Nephron progenitor cell (in vitro differentiated cells): ENCODE data around the gene PRKCZ.
A peak's percentile ranks its signal among the peaks of the same experiment; 100 is the strongest.

Experiments
- DNase-seq: peaks from one replicate; pipeline ENCODE4 v3.0.0; 2021
- H3K27ac Mint-ChIP-seq: 2 replicates; pipeline ENCODE4 v1.8.0; 2021; ENCODE audit warnings: mild to moderate bottlenecking, moderate library complexity, mixed read lengths
- H3K27me3 Mint-ChIP-seq: 2 replicates; pipeline ENCODE4 v1.8.0; 2021; ENCODE audit warnings: mild to moderate bottlenecking, low read depth, mixed read lengths; ENCODE audit not compliant: poor library complexity
- H3K36me3 Mint-ChIP-seq: 2 replicates; pipeline ENCODE4 v1.8.0; 2021; ENCODE audit warnings: low read depth, mixed read lengths
- H3K4me1 Mint-ChIP-seq: 2 replicates; pipeline ENCODE4 v1.8.0; 2021; ENCODE audit warnings: mixed read lengths
- H3K4me3 Mint-ChIP-seq: 2 replicates; pipeline ENCODE4 v1.8.0; 2021; ENCODE audit warnings: mild to moderate bottlenecking, moderate library complexity, mixed read lengths
- H3K9me3 Mint-ChIP-seq: 2 replicates; pipeline ENCODE4 v1.8.0; 2021; ENCODE audit warnings: mild to moderate bottlenecking, moderate library complexity, mixed read lengths
- CTCF ChIP-seq: fragments of 200-600 bp; sonication (generic); IDR thresholded peaks from 2 replicates; pipeline ENCODE4 v1.5.0; 2021; ENCODE audit warnings: antibody characterized with exemption

PRKCZ gene

GRCh38 chr1:2185880-2186855 is 136.0 kb downstream of the PRKCZ start:
- no peaks in the 10 kb centered on the region for H3K9me3 Mint-ChIP-seq
- H3K27me3 Mint-ChIP-seq = no peaks in the 10 kb centered on the region
- H3K4me1 Mint-ChIP-seq = peaks cover 30% of the 10 kb centered on the region
- no peak for TF ChIP-seq CTCF
- peaks cover 20% of the 10 kb centered on the region for H3K36me3 Mint-ChIP-seq
- H3K4me3 Mint-ChIP-seq = no peak overlapping the region
- H3K27ac Mint-ChIP-seq = peak overlapping the region; percentile 81
- DNase-seq = no peak

- Mint-ChIP-seq H3K4me3 (no peak overlapping the region), H3K36me3 (peaks cover 20% of the 10 kb centered on the region), H3K9me3 (no peaks in the 10 kb centered on the region), H3K4me1 (peaks cover 35% of the 10 kb centered on the region), H3K27ac (peak overlapping the region; percentile 81), H3K27me3 (no peaks in the 10 kb centered on the region)
- TF ChIP-seq CTCF = no peak
- DNase-seq = no peak
These were observed 136.7 kb downstream of the PRKCZ start for GRCh38 chr1:2186901-2187300.

- Mint-ChIP-seq H3K27me3 (no peaks in the 10 kb centered on the region), H3K4me3 (no peak overlapping the region), H3K4me1 (peaks cover 34% of the 10 kb centered on the region), H3K27ac (no peak overlapping the region), H3K36me3 (peaks cover 18% of the 10 kb centered on the region), H3K9me3 (no peaks in the 10 kb centered on the region)
- no peak for TF ChIP-seq CTCF
- no peak for DNase-seq
These were observed 137.4 kb downstream of the PRKCZ start for GRCh38 chr1:2187619-2188018.

GRCh38 chr1:2188336-2188735 is 138.1 kb downstream of the PRKCZ start:
- Mint-ChIP-seq H3K4me1 (peaks cover 34% of the 10 kb centered on the region), H3K36me3 (peaks cover 10% of the 10 kb centered on the region), H3K9me3 (no peaks in the 10 kb centered on the region), H3K27me3 (no peaks in the 10 kb centered on the region), H3K27ac (no peak overlapping the region), H3K4me3 (no peak overlapping the region)
- no peak for DNase-seq
- TF ChIP-seq CTCF = no peak

GRCh38 chr1:2189459-2190425 is 139.5 kb downstream of the PRKCZ start:
- TF ChIP-seq CTCF = no peak
- DNase-seq = peak; percentile 95
- no peaks in the 10 kb centered on the region for H3K9me3 Mint-ChIP-seq
- H3K27me3 Mint-ChIP-seq = no peaks in the 10 kb centered on the region
- peak overlapping the region; percentile 92 for H3K27ac Mint-ChIP-seq
- peaks cover 33% of the 10 kb centered on the region for H3K4me1 Mint-ChIP-seq
- peak overlapping the region; percentile 69 for H3K4me3 Mint-ChIP-seq
- peaks cover 4% of the 10 kb centered on the region for H3K36me3 Mint-ChIP-seq
